GM12878 (cell line): ENCODE measurements around the gene TMEM256. TPM values are rescaled to one million over a fixed set of nuclear protein-coding genes. Genes with fewer than 3 reads are reported as not detected.
A peak's percentile ranks its signal among the peaks of the same experiment; 100 is the strongest.

Experiments
- BCL3 ChIP-seq: IDR thresholded peaks from 2 replicates; pipeline ENCODE4 v1.6.1; 2011; ENCODE audit warnings: borderline replicate concordance, low read depth, mild to moderate bottlenecking, moderate library complexity, low read length; ENCODE audit not compliant: insufficient read depth, poor library complexity, severe bottlenecking
- CBX3 ChIP-seq: fragments of 200-600 bp; sonication (generic); IDR thresholded peaks from 2 replicates; pipeline ENCODE4 v1.6.1; 2016; ENCODE audit warnings: low read depth, borderline replicate concordance
- CREB1 ChIP-seq: IDR thresholded peaks from 2 replicates; pipeline ENCODE4 v1.6.1; 2012; ENCODE audit warnings: low read depth, mild to moderate bottlenecking, inconsistent platforms
- E2F4 ChIP-seq: IDR thresholded peaks from 2 replicates; pipeline ENCODE4 v1.6.1; 2012; ENCODE audit warnings: low read depth, low read length, improper control_type of control experiment
- ETV6 ChIP-seq, 2 experiments: fragments of 450-650 bp in 1 of 2; IDR thresholded peaks in 1 of 2; conservative IDR thresholded peaks in 1 of 2; 2 replicates each; pipeline ENCODE4 v1.6.1; 2014; ENCODE audit warnings: antibody characterized with exemption in 1 of 2, borderline replicate concordance in 1 of 2, low read depth in 1 of 2, mild to moderate bottlenecking in 1 of 2, moderate library complexity in 1 of 2
- HDAC2 ChIP-seq: fragments of 200-600 bp; sonication (generic); IDR thresholded peaks from 2 replicates; pipeline ENCODE4 v1.6.1; 2017
- JUND ChIP-seq: IDR thresholded peaks from 2 replicates; pipeline ENCODE4 v1.6.1; 2012; ENCODE audit warnings: low read depth, mild to moderate bottlenecking, low read length, improper control_type of control experiment, moderate library complexity
- KAT2A ChIP-seq: conservative IDR thresholded peaks from 2 replicates; pipeline ENCODE4 v1.6.1; 2011; ENCODE audit warnings: low read depth, low read length; ENCODE audit not compliant: control insufficient read depth
- LARP7 ChIP-seq: fragments of 450-650 bp; IDR thresholded peaks from 2 replicates; pipeline ENCODE4 v1.6.1; 2017; ENCODE audit warnings: mild to moderate bottlenecking
- NKRF ChIP-seq: fragments of 450-650 bp; conservative IDR thresholded peaks from 2 replicates; pipeline ENCODE4 v1.6.1; 2017; ENCODE audit warnings: mild to moderate bottlenecking, moderate library complexity
- NR2C1 ChIP-seq: fragments of 450-650 bp; IDR thresholded peaks from 2 replicates; pipeline ENCODE4 v1.6.1; 2017; ENCODE audit warnings: antibody characterized with exemption, mild to moderate bottlenecking, moderate library complexity
- SKIL ChIP-seq: fragments of 450-650 bp; IDR thresholded peaks from 2 replicates; pipeline ENCODE4 v1.6.1; 2017; ENCODE audit warnings: mild to moderate bottlenecking, low read depth, inconsistent platforms; ENCODE audit not compliant: poor library complexity, severe bottlenecking
- SRF ChIP-seq, 2 experiments: IDR thresholded peaks; 2 replicates each; pipeline ENCODE4 v1.6.1; 2011; ENCODE audit warnings: low read depth in 2 of 2, low read length in 2 of 2, mild to moderate bottlenecking in 1 of 2, moderate library complexity in 1 of 2
- TAF1 ChIP-seq: IDR thresholded peaks from 2 replicates; pipeline ENCODE4 v1.6.1; 2011; ENCODE audit warnings: mild to moderate bottlenecking, low read depth, low read length, borderline replicate concordance
- ZBTB11 ChIP-seq: fragments of 450-650 bp; formaldehyde crosslinking; IDR thresholded peaks from 2 replicates; pipeline ENCODE4 v1.5.0; 2022; ENCODE audit warnings: mild to moderate bottlenecking, missing genetic modification characterization
- ZNF217 ChIP-seq: fragments of 450-650 bp; IDR thresholded peaks from 2 replicates; pipeline ENCODE4 v1.6.1; 2017; ENCODE audit warnings: antibody characterized with exemption, mild to moderate bottlenecking
- ZNF384 ChIP-seq: IDR thresholded peaks from 2 replicates; pipeline ENCODE4 v1.6.1; 2012; ENCODE audit warnings: low read depth, mild to moderate bottlenecking, low read length, improper control_type of control experiment, borderline replicate concordance
- ZNF622 ChIP-seq: fragments of 450-650 bp; IDR thresholded peaks from 2 replicates; pipeline ENCODE4 v1.6.1; 2017; ENCODE audit warnings: mild to moderate bottlenecking, inconsistent platforms
- polyA plus RNA-seq, 11 experiments: library from polyadenylated mRNA; depleted of rRNA in 4 of 11; unstranded in 6 of 11; stranded (reverse) in 5 of 11; fragments of >200 nt; fragmentation: Nextera tagmentation in 4 of 11; fragmentation: Illumina TruSeq in 1 of 11; extraction: Ambion mirVana in 4 of 11; extraction: Trizol in 1 of 11; gene quantifications; 1 replicate in 1 of 11; 2 replicates in 10 of 11; pipeline versions ENCODE4 v1.2.1 to v1.2.3, GENCODE V29; 2011 to 2016; ENCODE audit warnings: inconsistent platforms in 2 of 11, missing spikeins in 2 of 11, low read depth in 1 of 11
- total RNA-seq, 4 experiments: library from RNA; depleted of rRNA in 3 of 4; stranded (reverse); fragments of >200 nt in 3 of 4; fragmentation: Illumina TruSeq in 1 of 4; extraction: Trizol in 1 of 4; gene quantifications; 2 replicates each; pipeline versions ENCODE4 v1.2.1 to v1.2.3, GENCODE V29; 2013 to 2021
- TF ChIP-seq, protein P1 (sequence below): IDR thresholded peaks from 2 replicates; pipeline ENCODE4 v1.6.1; 2012; ENCODE audit warnings: low read length, inconsistent platforms

The TMEM256 gene
- total and polyA plus RNA-seq, 10 of the 15 experiments (the other 5 are each of a cell fraction or from before 2014, with no cell fraction given), result 57.3 to 342 (median 95.7) TPM

DNA sequence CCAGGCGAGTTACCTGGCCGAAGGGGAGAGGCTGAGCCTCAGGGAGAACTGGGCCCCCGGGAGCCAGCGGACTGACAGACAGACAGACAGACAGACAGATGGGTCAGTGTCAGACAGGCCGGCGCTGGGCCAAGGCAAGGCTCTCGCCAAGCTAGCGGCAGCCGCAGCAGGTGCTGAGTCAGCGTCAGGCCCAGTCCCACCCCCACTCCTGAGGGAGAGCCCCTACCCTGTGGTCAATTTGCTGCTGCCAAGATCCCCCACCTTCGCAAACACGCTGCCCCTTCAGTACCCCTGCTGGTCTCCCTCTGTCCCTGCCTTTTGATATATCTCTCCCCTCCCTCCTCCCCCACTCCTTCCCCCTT is 36.9 kb upstream of the TMEM256 start (continued):
- no peak for TF ChIP-seq ZNF622
- no peak for TF ChIP-seq NKRF
- no peak for TF ChIP-seq CBX3
- no peak for TF ChIP-seq KAT2A
- no peak for TF ChIP-seq HDAC2
- no peak for TF ChIP-seq SRF (IDR thresholded peaks at IDR 0.05; ENCODE audit: low read depth in 2 of 2, low read length in 2 of 2)
- TF ChIP-seq CREB1, result no peak
- TF ChIP-seq, protein P1, sequence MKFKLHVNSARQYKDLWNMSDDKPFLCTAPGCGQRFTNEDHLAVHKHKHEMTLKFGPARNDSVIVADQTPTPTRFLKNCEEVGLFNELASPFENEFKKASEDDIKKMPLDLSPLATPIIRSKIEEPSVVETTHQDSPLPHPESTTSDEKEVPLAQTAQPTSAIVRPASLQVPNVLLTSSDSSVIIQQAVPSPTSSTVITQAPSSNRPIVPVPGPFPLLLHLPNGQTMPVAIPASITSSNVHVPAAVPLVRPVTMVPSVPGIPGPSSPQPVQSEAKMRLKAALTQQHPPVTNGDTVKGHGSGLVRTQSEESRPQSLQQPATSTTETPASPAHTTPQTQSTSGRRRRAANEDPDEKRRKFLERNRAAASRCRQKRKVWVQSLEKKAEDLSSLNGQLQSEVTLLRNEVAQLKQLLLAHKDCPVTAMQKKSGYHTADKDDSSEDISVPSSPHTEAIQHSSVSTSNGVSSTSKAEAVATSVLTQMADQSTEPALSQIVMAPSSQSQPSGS, result no peak
- no peak for TF ChIP-seq ZNF384
- TF ChIP-seq JUND, result no peak
- TF ChIP-seq E2F4, result no peak
- peak; percentile 55 for TF ChIP-seq LARP7
- TF ChIP-seq BCL3, result peak; percentile 77
- TF ChIP-seq ETV6 (conservative IDR thresholded peaks at IDR 0.05 in 1 of 2, IDR thresholded peaks at IDR 0.05 in 1 of 2; ENCODE audit: borderline replicate concordance in 1 of 2, low read depth in 1 of 2), result no peak
- no peak for TF ChIP-seq TAF1
- no peak for TF ChIP-seq ZBTB11 (CRISPR knock-in tag)
- TF ChIP-seq NR2C1, result no peak
- TF ChIP-seq ZNF217, result no peak
- TF ChIP-seq SKIL, result no peak
